NB4 (cell line): ENCODE measurements around the gene TMEM109.

ENCODE experiments used
- CTCF ChIP-seq: IDR thresholded peaks from one replicate; pipeline ENCODE4 v1.5.1; 2012; ENCODE audit warnings: low read depth, low read length
- MAX ChIP-seq: IDR thresholded peaks from 2 replicates; pipeline ENCODE4 v1.6.1; 2011; ENCODE audit warnings: low read depth, low read length
- POLR2A ChIP-seq: IDR thresholded peaks from 2 replicates; pipeline ENCODE4 v1.6.1; 2011; ENCODE audit warnings: mild to moderate bottlenecking; ENCODE audit not compliant: insufficient read length; ENCODE audit errors: extremely low read depth

- TF ChIP-seq POLR2A (no peak), CTCF (no peak), MAX (no peak)
Measured at GRCh38 chr11:60939301-60939700, 25.3 kb downstream of the TMEM109 start.
